GM23338 (cell line): ENCODE measurements around the gene XXYLT1. TPM values are rescaled to one million over a fixed set of nuclear protein-coding genes. Genes with fewer than 3 reads are reported as not detected.

Experiments used
- ATAC-seq: fragments of 200-7000 bp; cut with Tn5 transposase; 3 replicates; pipeline ENCODE4 v1.9.1; 2020
- DNase-seq: peaks from one replicate; pipeline ENCODE4 v3.0.0-alpha.2; 2015; ENCODE audit warnings: low spot score
- H2AFZ ChIP-seq: fragments of 200-600 bp; sonication (generic); 2 replicates; pipeline ENCODE4 v1.8.0; 2016; ENCODE audit warnings: antibody characterized with exemption, mild to moderate bottlenecking, moderate library complexity
- H3F3A ChIP-seq: fragments of 200-600 bp; sonication (generic); replicated peaks from 2 replicates; pipeline ENCODE4 v1.8.0; 2017; ENCODE audit warnings: antibody characterized with exemption, mixed run types, low read depth
- H3K27ac ChIP-seq: fragments of 200-600 bp; sonication (generic); 2 replicates; pipeline ENCODE4 v1.6.1; 2016; ENCODE audit warnings: low read depth
- H3K27me3 ChIP-seq: fragments of 200-600 bp; sonication (generic); 2 replicates; pipeline ENCODE4 v1.8.0; 2016; ENCODE audit warnings: mild to moderate bottlenecking, mixed run types, moderate library complexity; ENCODE audit not compliant: insufficient read depth
- H3K36me3 ChIP-seq: fragments of 200-600 bp; sonication (generic); 2 replicates; pipeline ENCODE4 v1.8.0; 2016; ENCODE audit warnings: mild to moderate bottlenecking; ENCODE audit not compliant: insufficient read depth
- H3K4me1 ChIP-seq: fragments of 200-600 bp; sonication (generic); 2 replicates; pipeline ENCODE4 v1.8.0; 2016; ENCODE audit warnings: mild to moderate bottlenecking, moderate library complexity; ENCODE audit not compliant: insufficient read depth
- H3K4me2 ChIP-seq: fragments of 200-600 bp; sonication (generic); 2 replicates; pipeline ENCODE4 v1.7.1; 2017; ENCODE audit warnings: mixed run types
- H3K4me3 ChIP-seq: fragments of 200-600 bp; sonication (generic); 2 replicates; pipeline ENCODE4 v1.6.1; 2016; ENCODE audit warnings: mixed run types
- H3K79me2 ChIP-seq: fragments of 200-600 bp; sonication (generic); replicated peaks from 2 replicates; pipeline ENCODE4 v1.8.0; 2017; ENCODE audit warnings: mild to moderate bottlenecking; ENCODE audit not compliant: insufficient read depth
- H3K9me2 ChIP-seq: fragments of 200-600 bp; sonication (generic); 2 replicates; pipeline ENCODE4 v1.8.0; 2017; ENCODE audit not compliant: insufficient read depth
- H4K20me1 ChIP-seq: fragments of 200-600 bp; sonication (generic); replicated peaks from 2 replicates; pipeline ENCODE4 v1.8.0; 2017; ENCODE audit warnings: mild to moderate bottlenecking; ENCODE audit not compliant: insufficient read depth
- H3K27ac Mint-ChIP-seq: 2 replicates; pipeline ENCODE4 v1.8.0; 2020; ENCODE audit warnings: inconsistent platforms, mild to moderate bottlenecking, moderate library complexity, mixed read lengths
- H3K27me3 Mint-ChIP-seq: 3 replicates; pipeline ENCODE4 v1.8.0; 2022; ENCODE audit warnings: low read depth, mild to moderate bottlenecking, moderate library complexity, mixed read lengths, inconsistent platforms; ENCODE audit not compliant: insufficient read depth, poor library complexity
- H3K36me3 Mint-ChIP-seq: 3 replicates; pipeline ENCODE4 v1.8.0; 2021; ENCODE audit warnings: low read depth, mild to moderate bottlenecking, inconsistent platforms, moderate library complexity, mixed read lengths
- H3K4me1 Mint-ChIP-seq: 3 replicates; pipeline ENCODE4 v1.8.0; 2020; ENCODE audit warnings: mild to moderate bottlenecking, inconsistent platforms, mixed read lengths
- H3K4me3 Mint-ChIP-seq: 3 replicates; pipeline ENCODE4 v1.8.0; 2021; ENCODE audit warnings: moderate library complexity, mild to moderate bottlenecking, inconsistent platforms, mixed read lengths
- H3K9me3 Mint-ChIP-seq: 3 replicates; pipeline ENCODE4 v1.8.0; 2020; ENCODE audit warnings: moderate library complexity, mild to moderate bottlenecking, inconsistent platforms, mixed read lengths
- CREB1 ChIP-seq: fragments of 250-450 bp; sonication (Bioruptor Pico); IDR thresholded peaks from 2 replicates; pipeline ENCODE4 v1.5.0; 2020; ENCODE audit warnings: low read depth, mild to moderate bottlenecking, moderate library complexity
- EZH2phosphoT487 ChIP-seq: fragments of 200-600 bp; sonication (generic); IDR thresholded peaks from one replicate; pipeline ENCODE4 v1.8.1; 2018; ENCODE audit warnings: antibody characterized with exemption; ENCODE audit not compliant: unreplicated experiment
- NANOG ChIP-seq: IDR thresholded peaks from 2 replicates; pipeline ENCODE4 v1.6.1; 2016; ENCODE audit warnings: antibody characterized with exemption, borderline replicate concordance
- POLR2AphosphoS5 ChIP-seq: IDR thresholded peaks from 2 replicates; pipeline ENCODE4 v1.6.1; 2016; ENCODE audit warnings: antibody characterized with exemption, low read depth
- STAT1 ChIP-seq: IDR thresholded peaks from one replicate; pipeline ENCODE4 v1.6.1; 2016; ENCODE audit warnings: antibody characterized with exemption; ENCODE audit not compliant: unreplicated experiment
- ZNF114 ChIP-seq: fragments of 250-450 bp; sonication (Bioruptor Pico); IDR thresholded peaks from 2 replicates; pipeline ENCODE4 v1.5.0; 2020; ENCODE audit warnings: mild to moderate bottlenecking, moderate library complexity
- ZNF331 ChIP-seq: fragments of 250-450 bp; sonication (Bioruptor Pico); IDR thresholded peaks from 2 replicates; pipeline ENCODE4 v1.5.0; 2020; ENCODE audit warnings: low read depth, mild to moderate bottlenecking, moderate library complexity
- ZNF462 ChIP-seq: fragments of 250-450 bp; sonication (Bioruptor Pico); IDR thresholded peaks from 2 replicates; pipeline ENCODE4 v1.5.0; 2020; ENCODE audit warnings: mild to moderate bottlenecking, moderate library complexity
- polyA plus RNA-seq: library from polyadenylated mRNA; unstranded; fragments of >200 nt; fragmentation: Nextera tagmentation; extraction: Ambion mirVana; gene quantifications from 2 replicates; pipeline ENCODE4 v1.2.1, GENCODE V29; 2016
- total RNA-seq: library from RNA; depleted of rRNA; stranded (reverse); fragments of >200 nt; shearing (Covaris generic); gene quantifications from 2 replicates; pipeline ENCODE4 v1.2.3, GENCODE V29; 2014
- TF ChIP-seq, protein P1 (sequence below), 2 experiments: fragments of 200-600 bp in 1 of 2; sonication (generic) in 1 of 2; conservative IDR thresholded peaks; 2 replicates each; pipeline versions ENCODE4 v1.5.1 to v1.6.1; 2016 to 2017; ENCODE audit warnings: antibody characterized with exemption in 2 of 2, low read depth in 2 of 2, mild to moderate bottlenecking in 2 of 2, moderate library complexity in 1 of 2
- TF ChIP-seq, protein P2 (sequence below): IDR thresholded peaks from 2 replicates; pipeline ENCODE4 v1.6.1; 2016; ENCODE audit warnings: antibody characterized with exemption

Gene XXYLT1
- total and polyA plus RNA-seq, 2 experiments from 2014 or later, result 13.5 to 34.8 TPM

- Mint-ChIP-seq H3K4me1 (peaks cover 12% of the 10 kb centered on the region), H3K27ac (no peak overlapping the region), H3K9me3 (no peaks in the 10 kb centered on the region), H3K4me3 (no peak overlapping the region), H3K36me3 (no peaks in the 10 kb centered on the region; the same call in 2 of the 3 replicates), H3K27me3 (peaks cover 3% of the 10 kb centered on the region)
- Histone ChIP-seq H3K4me1 (no peaks in the 10 kb centered on the region; the same call in 1 of the 2 replicates), H3K36me3 (no peaks in the 10 kb centered on the region), H3K27ac (no peak overlapping the region), H4K20me1 (no peaks in the 10 kb centered on the region), H3K4me2 (no peak overlapping the region), H3K4me3 (no peak overlapping the region), H3F3A (no peaks in the 10 kb centered on the region), H3K79me2 (no peaks in the 10 kb centered on the region; the same call in 1 of the 2 replicates), H3K9me2 (no peaks in the 10 kb centered on the region), H2AFZ (no peak overlapping the region), H3K27me3 (no peaks in the 10 kb centered on the region)
- TF ChIP-seq STAT1, result no peak
- TF ChIP-seq CREB1 (CRISPR knock-in tag), result no peak
- TF ChIP-seq, protein P1, sequence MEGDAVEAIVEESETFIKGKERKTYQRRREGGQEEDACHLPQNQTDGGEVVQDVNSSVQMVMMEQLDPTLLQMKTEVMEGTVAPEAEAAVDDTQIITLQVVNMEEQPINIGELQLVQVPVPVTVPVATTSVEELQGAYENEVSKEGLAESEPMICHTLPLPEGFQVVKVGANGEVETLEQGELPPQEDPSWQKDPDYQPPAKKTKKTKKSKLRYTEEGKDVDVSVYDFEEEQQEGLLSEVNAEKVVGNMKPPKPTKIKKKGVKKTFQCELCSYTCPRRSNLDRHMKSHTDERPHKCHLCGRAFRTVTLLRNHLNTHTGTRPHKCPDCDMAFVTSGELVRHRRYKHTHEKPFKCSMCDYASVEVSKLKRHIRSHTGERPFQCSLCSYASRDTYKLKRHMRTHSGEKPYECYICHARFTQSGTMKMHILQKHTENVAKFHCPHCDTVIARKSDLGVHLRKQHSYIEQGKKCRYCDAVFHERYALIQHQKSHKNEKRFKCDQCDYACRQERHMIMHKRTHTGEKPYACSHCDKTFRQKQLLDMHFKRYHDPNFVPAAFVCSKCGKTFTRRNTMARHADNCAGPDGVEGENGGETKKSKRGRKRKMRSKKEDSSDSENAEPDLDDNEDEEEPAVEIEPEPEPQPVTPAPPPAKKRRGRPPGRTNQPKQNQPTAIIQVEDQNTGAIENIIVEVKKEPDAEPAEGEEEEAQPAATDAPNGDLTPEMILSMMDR (conservative IDR thresholded peaks at IDR 0.05; ENCODE audit: low read depth in 2 of 2), result no peak
- TF ChIP-seq NANOG, result no peak
- TF ChIP-seq POLR2AphosphoS5, result no peak
- no peak for ATAC-seq
- DNase-seq, result no peak
Observed at GRCh38 chr3:195133462-195133861, 137.5 kb downstream of the XXYLT1 start.

- no peak overlapping the region for H3K27ac ChIP-seq
- H3K4me1 ChIP-seq, result no peaks in the 10 kb centered on the region; the same call in 1 of the 2 replicates
- H3K9me3 Mint-ChIP-seq, result no peaks in the 10 kb centered on the region
- TF ChIP-seq EZH2phosphoT487 (no peak), ZNF462 (CRISPR knock-in tag) (no peak), NANOG (no peak), ZNF331 (no peak), POLR2AphosphoS5 (no peak), STAT1 (no peak), ZNF114 (CRISPR knock-in tag) (no peak)
- TF ChIP-seq, protein P2, sequence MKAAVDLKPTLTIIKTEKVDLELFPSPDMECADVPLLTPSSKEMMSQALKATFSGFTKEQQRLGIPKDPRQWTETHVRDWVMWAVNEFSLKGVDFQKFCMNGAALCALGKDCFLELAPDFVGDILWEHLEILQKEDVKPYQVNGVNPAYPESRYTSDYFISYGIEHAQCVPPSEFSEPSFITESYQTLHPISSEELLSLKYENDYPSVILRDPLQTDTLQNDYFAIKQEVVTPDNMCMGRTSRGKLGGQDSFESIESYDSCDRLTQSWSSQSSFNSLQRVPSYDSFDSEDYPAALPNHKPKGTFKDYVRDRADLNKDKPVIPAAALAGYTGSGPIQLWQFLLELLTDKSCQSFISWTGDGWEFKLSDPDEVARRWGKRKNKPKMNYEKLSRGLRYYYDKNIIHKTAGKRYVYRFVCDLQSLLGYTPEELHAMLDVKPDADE, result no peak
Observed at GRCh38 chr3:195133013-195133412, 137.9 kb downstream of the XXYLT1 start.

More at GRCh38 chr3:195133013-195133412, 137.9 kb downstream of the XXYLT1 start:
- no peaks in the 10 kb centered on the region for H3K27me3 ChIP-seq
- H3F3A ChIP-seq, result no peaks in the 10 kb centered on the region
- no peaks in the 10 kb centered on the region; the same call in 2 of the 3 replicates for H3K36me3 Mint-ChIP-seq
- no peaks in the 10 kb centered on the region for H3K27me3 Mint-ChIP-seq
- H3K79me2 ChIP-seq, result no peaks in the 10 kb centered on the region; the same call in 1 of the 2 replicates
- no peaks in the 10 kb centered on the region for H3K9me2 ChIP-seq
- no peak overlapping the region for H3K27ac Mint-ChIP-seq
- DNase-seq (no peak), ATAC-seq (no peak)
- no peak overlapping the region for H2AFZ ChIP-seq
- H3K4me2 ChIP-seq, result no peak overlapping the region
- no peak overlapping the region for H3K4me3 ChIP-seq
- H3K4me3 Mint-ChIP-seq, result no peak overlapping the region
- H4K20me1 ChIP-seq, result no peaks in the 10 kb centered on the region
- peaks cover 12% of the 10 kb centered on the region for H3K4me1 Mint-ChIP-seq
- no peaks in the 10 kb centered on the region for H3K36me3 ChIP-seq
